CD14-positive monocyte (primary cell): Measurements from ENCODE around the gene CDK18. TPM values are rescaled to one million over a fixed set of nuclear protein-coding genes. Genes with fewer than 3 reads are reported as not detected.

ENCODE experiments used
- DNase-seq, 3 donors: peaks; one replicate each; pipeline ENCODE4 v3.0.0-alpha.2; 2011 to 2022
- H2AFZ ChIP-seq: 2 replicates; pipeline ENCODE4 v1.6.0; 2012; ENCODE audit warnings: mild to moderate bottlenecking, low read depth, low read length, inconsistent platforms; ENCODE audit not compliant: insufficient read depth, poor library complexity, severe bottlenecking
- H3K27ac ChIP-seq, 2 donors: 1 replicate in 1 of 2; 2 replicates in 1 of 2; pipeline ENCODE4 v1.5.1; 2012 to 2013; ENCODE audit warnings: low read length in 2 of 2, control low read depth in 1 of 2, inconsistent platforms in 1 of 2, low read depth in 1 of 2, mild to moderate bottlenecking in 1 of 2
- H3K27me3 ChIP-seq, 2 donors: one replicate each; pipeline versions ENCODE4 v1.6.0 to v1.6.1; 2011 to 2013; ENCODE audit warnings: low read length in 2 of 2; ENCODE audit not compliant: control insufficient read depth in 2 of 2, insufficient read depth in 2 of 2
- H3K36me3 ChIP-seq, 2 donors: replicated peaks in 1 of 2; 1 replicate in 1 of 2; 2 replicates in 1 of 2; pipeline versions ENCODE4 v1.5.1 to v1.6.1; 2012 to 2013; ENCODE audit warnings: low read length in 2 of 2, control low read depth in 1 of 2, inconsistent platforms in 1 of 2, mild to moderate bottlenecking in 1 of 2; ENCODE audit not compliant: insufficient read depth in 2 of 2, control insufficient read depth in 1 of 2
- H3K4me1 ChIP-seq, 2 donors: 1 replicate in 1 of 2; 2 replicates in 1 of 2; pipeline versions ENCODE4 v1.5.1 to v1.6.1; 2012 to 2013; ENCODE audit warnings: low read length in 2 of 2, control low read depth in 1 of 2, inconsistent platforms in 1 of 2, mild to moderate bottlenecking in 1 of 2, moderate library complexity in 1 of 2; ENCODE audit not compliant: insufficient read depth in 2 of 2, control insufficient read depth in 1 of 2
- H3K4me2 ChIP-seq: replicated peaks from 2 replicates; pipeline ENCODE3; 2012; ENCODE audit warnings: low read length, moderate library complexity, mild to moderate bottlenecking; ENCODE audit not compliant: poor library complexity, severe bottlenecking; ENCODE audit errors: extremely low read depth
- H3K4me3 ChIP-seq, 3 experiments: fragments of 200-600 bp in 1 of 3; sonication (generic) in 1 of 3; replicated peaks in 1 of 3; 1 replicate in 2 of 3; 2 replicates in 1 of 3; pipeline ENCODE4 v1.5.1; 2011 to 2013; ENCODE audit warnings: low read length in 3 of 3, mild to moderate bottlenecking in 3 of 3, control low read depth in 2 of 3, low read depth in 2 of 3, inconsistent platforms in 1 of 3, moderate library complexity in 1 of 3
- H3K79me2 ChIP-seq: 2 replicates; pipeline ENCODE4 v1.6.0; 2012; ENCODE audit warnings: mild to moderate bottlenecking, control low read depth, inconsistent platforms, low read length, moderate library complexity; ENCODE audit not compliant: insufficient read depth
- H3K9ac ChIP-seq: 2 replicates; pipeline ENCODE4 v1.6.0; 2017; ENCODE audit warnings: low read length, mild to moderate bottlenecking; ENCODE audit not compliant: insufficient read depth, poor library complexity, severe bottlenecking
- H3K9me3 ChIP-seq, 2 donors: replicated peaks in 1 of 2; 1 replicate in 1 of 2; 2 replicates in 1 of 2; pipeline versions ENCODE4 v1.5.1 to v1.6.1; 2012 to 2013; ENCODE audit warnings: low read length in 2 of 2, control low read depth in 1 of 2; ENCODE audit not compliant: control insufficient read depth in 1 of 2, insufficient read depth in 1 of 2
- H4K20me1 ChIP-seq: 2 replicates; pipeline ENCODE4 v1.6.0; 2012; ENCODE audit warnings: mild to moderate bottlenecking, low read length, control low read depth, moderate library complexity; ENCODE audit not compliant: insufficient read depth
- H3K27ac Mint-ChIP-seq, 7 donors: one replicate each; pipeline ENCODE4 v1.8.0; 2020; ENCODE audit warnings: mild to moderate bottlenecking in 7 of 7, mixed read lengths in 7 of 7, moderate library complexity in 6 of 7, inconsistent platforms in 2 of 7
- H3K27me3 Mint-ChIP-seq, 3 donors: one replicate each; pipeline ENCODE4 v1.8.0; 2021 to 2022; ENCODE audit warnings: low read depth in 3 of 3, mild to moderate bottlenecking in 3 of 3, mixed read lengths in 3 of 3, moderate library complexity in 3 of 3, inconsistent platforms in 1 of 3
- H3K36me3 Mint-ChIP-seq, 2 donors: one replicate each; pipeline ENCODE4 v1.8.0; 2020; ENCODE audit warnings: mixed read lengths in 2 of 2, inconsistent platforms in 1 of 2, mild to moderate bottlenecking in 1 of 2
- H3K4me1 Mint-ChIP-seq: one replicate; pipeline ENCODE4 v1.8.0; 2020; ENCODE audit warnings: mild to moderate bottlenecking, mixed read lengths
- H3K4me3 Mint-ChIP-seq, 2 donors: one replicate each; pipeline ENCODE4 v1.8.0; 2020; ENCODE audit warnings: mild to moderate bottlenecking in 2 of 2, mixed read lengths in 2 of 2, moderate library complexity in 1 of 2
- H3K9me3 Mint-ChIP-seq, 7 donors: one replicate each; pipeline ENCODE4 v1.8.0; 2020 to 2022; ENCODE audit warnings: mixed read lengths in 7 of 7, mild to moderate bottlenecking in 6 of 7, moderate library complexity in 6 of 7, inconsistent platforms in 2 of 7
- CTCF ChIP-seq: fragments of 200-600 bp; IDR thresholded peaks from one replicate; pipeline ENCODE4 v1.8.0; 2022; ENCODE audit warnings: antibody characterized with exemption, mild to moderate bottlenecking
- WGBS: methylation state at CpG from one replicate; pipeline ENCODE4 v1.1.5; 2013; ENCODE audit warnings: missing lambda C conversion rate; ENCODE audit not compliant: insufficient coverage; 5-methylcytosine and 5-hydroxymethylcytosine counted together
- intact Hi-C, 2 donors: fragments of 100-400 bp; cut with micrococcal nuclease; formaldehyde crosslinking; loops; one replicate each; pipeline versions ENCODE4 v1.15.0 to v1.15.1; 2023
- polyA plus RNA-seq, 3 donors: library from polyadenylated mRNA; depleted of rRNA in 1 of 3; unstranded in 2 of 3; stranded (reverse) in 1 of 3; fragments of 300-500 nt in 2 of 3; fragments of >200 nt in 1 of 3; fragmentation: Illumina TruSeq in 2 of 3; gene quantifications; 1 replicate in 2 of 3; 2 replicates in 1 of 3; pipeline ENCODE4 v1.2.3, GENCODE V29; 2012 to 2021

CDK18 gene
- polyA plus RNA-seq, 3 donors, result 0.48 to 4.4 (median 0.66) TPM

- Histone ChIP-seq H3K4me3 (no peak overlapping the region), H3K27me3 (peaks cover 10 to 34% of the 10 kb centered on the region in 2 donors), H2AFZ (no peak overlapping the region), H3K4me1 (no peaks in the 10 kb centered on the region), H3K4me2 (no peak overlapping the region), H4K20me1 (no peaks in the 10 kb centered on the region), H3K9ac (no peak overlapping the region), H3K27ac (no peak overlapping the region), H3K79me2 (no peaks in the 10 kb centered on the region), H3K9me3 (no peaks in the 10 kb centered on the region), H3K36me3 (no peaks in the 10 kb centered on the region)
- Mint-ChIP-seq H3K9me3 (peaks cover 0 to 2% (median 0%) of the 10 kb centered on the region in 7 donors), H3K27ac (no peak overlapping the region), H3K27me3 (peaks cover 53 to 59% (median 57%) of the 10 kb centered on the region in 3 donors), H3K4me3 (no peak overlapping the region), H3K4me1 (peaks cover 5% of the 10 kb centered on the region), H3K36me3 (no peaks in the 10 kb centered on the region)
- WGBS, result 91% methylated on average over 3 of the region's 6 CpGs
- no peak for TF ChIP-seq CTCF
- intact Hi-C loops, result loop anchor here in 1 of 2 donors (2.0 kb wide), 1 partner anchor 39 kb away; no protein-coding TSS in a partner anchor
- no peak for DNase-seq
Observed at GRCh38 chr1:205486258-205486657, 18.2 kb upstream of the CDK18 start.

GRCh38 chr1:205488074-205488723 lies 16.3 kb upstream of the CDK18 start:
- H3K27me3 ChIP-seq, result peaks cover 2 to 21% of the 10 kb centered on the region in 2 donors
- H3K36me3 ChIP-seq, result no peaks in the 10 kb centered on the region
- H3K27ac ChIP-seq, result no peak overlapping the region
- peak; percentile 80 for TF ChIP-seq CTCF
- H3K79me2 ChIP-seq, result no peaks in the 10 kb centered on the region
- intact Hi-C loops, result loop anchor here in 1 of 2 donors (1.0 kb wide), 1 partner anchor 36 kb away; no protein-coding TSS in a partner anchor
- peaks cover 8% of the 10 kb centered on the region for H3K4me1 Mint-ChIP-seq
- H3K9me3 Mint-ChIP-seq, result peaks cover 0 to 3% (median 0%) of the 10 kb centered on the region in 7 donors
- H3K9me3 ChIP-seq, result no peaks in the 10 kb centered on the region
- H3K4me1 ChIP-seq, result peaks cover 2 to 5% of the 10 kb centered on the region in 2 donors
- no peaks in the 10 kb centered on the region for H4K20me1 ChIP-seq
- no peak overlapping the region for H3K4me3 ChIP-seq
- DNase-seq, result peak; percentile 20 to 58 (median 38)
- peaks cover 45 to 57% (median 51%) of the 10 kb centered on the region in 3 donors for H3K27me3 Mint-ChIP-seq
- peak overlapping the region in 1 of 7 donors; percentile 33 for H3K27ac Mint-ChIP-seq
- no peak overlapping the region for H3K9ac ChIP-seq
- H2AFZ ChIP-seq, result no peak overlapping the region
- no peaks in the 10 kb centered on the region for H3K36me3 Mint-ChIP-seq
- 53% methylated on average over 8 of the region's 9 CpGs for WGBS
- H3K4me2 ChIP-seq, result no peak overlapping the region
- no peak overlapping the region for H3K4me3 Mint-ChIP-seq
